Measurements from ENCODE around the gene PLLP.

Gene PLLP

GRCh38 chr16:57285379-57285778 lies 907 bp upstream of the PLLP start:
- TF ChIP-seq, protein P1, sequence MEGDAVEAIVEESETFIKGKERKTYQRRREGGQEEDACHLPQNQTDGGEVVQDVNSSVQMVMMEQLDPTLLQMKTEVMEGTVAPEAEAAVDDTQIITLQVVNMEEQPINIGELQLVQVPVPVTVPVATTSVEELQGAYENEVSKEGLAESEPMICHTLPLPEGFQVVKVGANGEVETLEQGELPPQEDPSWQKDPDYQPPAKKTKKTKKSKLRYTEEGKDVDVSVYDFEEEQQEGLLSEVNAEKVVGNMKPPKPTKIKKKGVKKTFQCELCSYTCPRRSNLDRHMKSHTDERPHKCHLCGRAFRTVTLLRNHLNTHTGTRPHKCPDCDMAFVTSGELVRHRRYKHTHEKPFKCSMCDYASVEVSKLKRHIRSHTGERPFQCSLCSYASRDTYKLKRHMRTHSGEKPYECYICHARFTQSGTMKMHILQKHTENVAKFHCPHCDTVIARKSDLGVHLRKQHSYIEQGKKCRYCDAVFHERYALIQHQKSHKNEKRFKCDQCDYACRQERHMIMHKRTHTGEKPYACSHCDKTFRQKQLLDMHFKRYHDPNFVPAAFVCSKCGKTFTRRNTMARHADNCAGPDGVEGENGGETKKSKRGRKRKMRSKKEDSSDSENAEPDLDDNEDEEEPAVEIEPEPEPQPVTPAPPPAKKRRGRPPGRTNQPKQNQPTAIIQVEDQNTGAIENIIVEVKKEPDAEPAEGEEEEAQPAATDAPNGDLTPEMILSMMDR (IDR thresholded peaks at IDR 0.05): no peak

GRCh38 chr16:57284952-57285363 lies 486 bp upstream of the PLLP start:
- TF ChIP-seq, protein P1 (IDR thresholded peaks at IDR 0.05): no peak

DNA sequence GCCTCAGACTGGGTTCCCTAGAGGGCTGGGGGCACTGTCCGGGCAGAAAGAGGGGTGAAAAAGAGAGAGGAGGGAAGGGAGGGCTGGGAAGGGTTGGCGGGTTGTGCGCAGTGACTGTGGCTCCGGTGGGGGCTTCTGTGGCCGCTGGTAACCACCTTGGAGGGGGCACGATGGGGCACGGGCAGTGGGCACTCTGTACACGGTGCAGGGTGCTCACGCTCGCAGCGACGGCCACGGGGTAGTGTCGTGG lies 588 bp downstream of the PLLP start:
- TF ChIP-seq, protein P1 (IDR thresholded peaks at IDR 0.05): no peak

GRCh38 chr16:57283214-57283958 lies 1.1 kb downstream of the PLLP start:
- TF ChIP-seq, protein P1 (IDR thresholded peaks at IDR 0.05): no peak

DNA sequence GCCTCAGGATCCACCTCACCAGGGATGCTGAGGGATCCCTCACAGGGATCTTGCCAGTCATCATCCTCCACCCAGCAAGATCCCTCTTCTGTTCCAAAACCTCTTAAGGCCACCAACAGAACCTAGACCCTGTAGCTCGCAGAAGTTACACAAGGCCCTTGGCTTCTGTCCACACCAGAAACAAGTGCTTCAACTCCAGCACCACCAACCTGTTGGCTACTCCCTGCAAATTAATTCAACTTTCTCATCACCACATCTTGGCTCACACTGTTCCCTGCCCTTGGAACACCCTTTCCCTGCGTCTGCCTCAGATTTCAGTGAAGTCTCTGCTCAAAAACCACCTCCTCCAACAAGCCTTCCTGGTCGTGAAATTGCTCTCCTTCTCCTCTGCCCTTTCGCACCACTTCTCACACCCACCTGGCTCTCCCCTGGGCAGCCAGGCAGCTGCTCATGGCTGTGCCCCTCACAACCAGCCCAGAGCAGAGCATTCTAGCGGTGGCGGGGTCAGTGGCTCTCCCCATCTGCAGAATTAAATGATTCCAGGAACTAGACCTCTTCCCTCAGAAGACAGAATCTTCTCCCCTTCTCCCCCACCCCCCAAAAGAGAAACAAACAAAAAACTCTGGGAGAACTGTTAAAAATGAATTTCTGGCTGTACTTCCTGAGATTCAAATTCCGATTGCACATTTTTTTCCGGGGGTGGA lies 1.8 kb downstream of the PLLP start:
- TF ChIP-seq, protein P1 (IDR thresholded peaks at IDR 0.05): no peak

DNA sequence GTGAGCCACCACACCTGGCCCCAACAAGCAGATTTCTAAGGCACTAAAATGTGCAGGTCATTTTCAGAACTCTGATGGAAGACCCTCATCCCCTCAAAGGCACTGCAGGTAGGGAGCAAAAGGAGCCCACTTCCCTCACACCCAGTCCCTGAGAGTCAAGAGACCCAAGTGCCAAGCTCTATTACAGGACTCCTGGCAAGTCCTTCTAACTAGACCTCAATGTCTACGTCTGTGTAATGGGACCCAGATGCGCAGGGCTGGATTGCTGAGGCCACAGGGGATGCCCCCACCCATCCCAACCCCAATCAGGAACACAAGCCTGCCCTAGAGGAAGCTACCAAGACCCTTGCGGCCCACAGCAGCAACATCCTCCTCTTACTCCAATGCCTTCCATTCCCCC lies 2.7 kb downstream of the PLLP start:
- TF ChIP-seq, protein P1 (IDR thresholded peaks at IDR 0.05): no peak

GRCh38 chr16:57279780-57280638 lies 4.5 kb downstream of the PLLP start:
- TF ChIP-seq, protein P1 (IDR thresholded peaks at IDR 0.05): no peak
